ENCODE data around the gene CDKN2B-AS1. TPM values are rescaled to one million over a fixed set of nuclear protein-coding genes. Genes with fewer than 3 reads are reported as not detected.
A peak's percentile ranks its signal among the peaks of the same experiment; 100 is the strongest.

CDKN2B-AS1 gene
- total RNA-seq, 1 experiment from 2014 or later: not detected

GRCh38 chr9:21967169-21967568 is 27.4 kb upstream of the CDKN2B-AS1 start:
- H3K4ac ChIP-seq (ENCODE audit: low read depth, low read length): no peak overlapping the region
- H2AFZ ChIP-seq (ENCODE audit: low read length): no peak overlapping the region
- DNase-seq: peak; percentile 50
- Mint-ChIP-seq H3K27ac (no peak overlapping the region), H3K9me3 (peaks cover 12 to 13% of the 10 kb centered on the region in 2 experiments), H3K36me3 (ENCODE audit: insufficient read depth in 1 of 3, low read depth in 3 of 3) (peaks cover 0 to 3% (median 0%) of the 10 kb centered on the region in 3 experiments; a peak in 2 of 7 replicates), H3K27me3 (ENCODE audit: low read depth) (peaks cover 99% of the 10 kb centered on the region), H3K4me3 (no peak overlapping the region), H3K4me1 (peaks cover 35 to 51% of the 10 kb centered on the region in 2 experiments)
- no peak overlapping the region for H3K9ac ChIP-seq (ENCODE audit: extremely low read depth, insufficient read length, low read length)
- H2BK120ac ChIP-seq (ENCODE audit: low read depth, low read length, poor library complexity, severe bottlenecking): no peak overlapping the region
- H3K14ac ChIP-seq (ENCODE audit: insufficient read depth, low read length): no peak overlapping the region
- H3K23me2 ChIP-seq (ENCODE audit: insufficient read length, low read depth, low read length, poor library complexity, severe bottlenecking): peaks cover 4% of the 10 kb centered on the region
- no peak overlapping the region for H3K23ac ChIP-seq (ENCODE audit: insufficient read length, low read depth, low read length)
- WGBS (ENCODE audit: extremely low coverage, insufficient read length, low lambda C conversion rate): no CpG with 5 or more reads among the region's 19 CpGs
- no peak overlapping the region for H2BK5ac ChIP-seq (ENCODE audit: insufficient read length, low read length)
- H2BK15ac ChIP-seq (ENCODE audit: low read depth, low read length): no peak overlapping the region
- H4K91ac ChIP-seq (ENCODE audit: insufficient read length, low read depth, low read length): no peak overlapping the region
- no peaks in the 10 kb centered on the region for H3K9me3 ChIP-seq (ENCODE audit: control insufficient read depth, low read depth, low read length)
- no peak overlapping the region for H4K5ac ChIP-seq (ENCODE audit: insufficient read length, low read depth, low read length)
- no peaks in the 10 kb centered on the region for H4K20me1 ChIP-seq (ENCODE audit: control insufficient read depth, insufficient read depth, insufficient read length)
- no peak overlapping the region for H4K8ac ChIP-seq (replicated peaks; ENCODE audit: insufficient read length, low read depth, low read length)
- H3K79me1 ChIP-seq (ENCODE audit: insufficient read depth, low read depth, low read length, poor library complexity, severe bottlenecking): no peaks in the 10 kb centered on the region
- no peak overlapping the region for H3K4me2 ChIP-seq (ENCODE audit: insufficient read depth, insufficient read length, low read length)
- H3K18ac ChIP-seq (ENCODE audit: insufficient read length, low read depth, low read length): no peak overlapping the region
- TF ChIP-seq CTCF (conservative IDR thresholded peaks at IDR 0.05): no peak
- no peak overlapping the region for H2BK20ac ChIP-seq (ENCODE audit: low read depth, low read length, poor library complexity, severe bottlenecking)
- no peak overlapping the region for H3T11ph ChIP-seq (ENCODE audit: low read length)
- H3K4me1 ChIP-seq (ENCODE audit: insufficient read depth, low read length): no peaks in the 10 kb centered on the region; the same call in 1 of the 2 replicates
- peaks cover 82% of the 10 kb centered on the region for H3K27me3 ChIP-seq (ENCODE audit: insufficient read depth, low read length)
- no peak overlapping the region for H3K56ac ChIP-seq (ENCODE audit: insufficient read length, low read depth, low read length)
- no peak overlapping the region for H3K27ac ChIP-seq (ENCODE audit: insufficient read length, low read depth, low read length)
- no peaks in the 10 kb centered on the region for H3K79me2 ChIP-seq (ENCODE audit: insufficient read depth, low read length)
- H2AK5ac ChIP-seq (ENCODE audit: insufficient read length, low read length): no peak overlapping the region
- H2BK12ac ChIP-seq (ENCODE audit: insufficient read length, low read depth, low read length): no peak overlapping the region

All from H9 (cell line).